Stimulated activated naive CD8-positive, alpha-beta T cell treated with anti-CD3 and anti-CD28 coated beads, Interleukin-15, Interleukin-2, amounts not matched to agents 100 ng/mL and 50 ng/mL, for 24 hours (primary cell): ENCODE results near the gene FRMD5.
A peak's percentile ranks its signal among the peaks of the same experiment; 100 is the strongest.
"Not testable (repeated sequence)": the region's sequence is repeated elsewhere in the genome, so short reads cannot be mapped to it uniquely, and the experiment has no call there.

Source experiments
- H3K27ac Mint-ChIP-seq: one replicate; pipeline ENCODE4 v1.8.0; 2021; ENCODE audit warnings: mild to moderate bottlenecking, mixed read lengths
- H3K27me3 Mint-ChIP-seq: one replicate; pipeline ENCODE4 v1.8.0; 2021; ENCODE audit warnings: mixed read lengths
- H3K36me3 Mint-ChIP-seq: one replicate; pipeline ENCODE4 v1.8.0; 2021; ENCODE audit warnings: low read depth, mixed read lengths
- H3K4me1 Mint-ChIP-seq: one replicate; pipeline ENCODE4 v1.8.0; 2021; ENCODE audit warnings: low read depth, mixed read lengths
- H3K4me3 Mint-ChIP-seq: one replicate; pipeline ENCODE4 v1.8.0; 2021; ENCODE audit warnings: mild to moderate bottlenecking, mixed read lengths
- H3K9me3 Mint-ChIP-seq: one replicate; pipeline ENCODE4 v1.8.0; 2021; ENCODE audit warnings: mixed read lengths

Gene FRMD5

DNA sequence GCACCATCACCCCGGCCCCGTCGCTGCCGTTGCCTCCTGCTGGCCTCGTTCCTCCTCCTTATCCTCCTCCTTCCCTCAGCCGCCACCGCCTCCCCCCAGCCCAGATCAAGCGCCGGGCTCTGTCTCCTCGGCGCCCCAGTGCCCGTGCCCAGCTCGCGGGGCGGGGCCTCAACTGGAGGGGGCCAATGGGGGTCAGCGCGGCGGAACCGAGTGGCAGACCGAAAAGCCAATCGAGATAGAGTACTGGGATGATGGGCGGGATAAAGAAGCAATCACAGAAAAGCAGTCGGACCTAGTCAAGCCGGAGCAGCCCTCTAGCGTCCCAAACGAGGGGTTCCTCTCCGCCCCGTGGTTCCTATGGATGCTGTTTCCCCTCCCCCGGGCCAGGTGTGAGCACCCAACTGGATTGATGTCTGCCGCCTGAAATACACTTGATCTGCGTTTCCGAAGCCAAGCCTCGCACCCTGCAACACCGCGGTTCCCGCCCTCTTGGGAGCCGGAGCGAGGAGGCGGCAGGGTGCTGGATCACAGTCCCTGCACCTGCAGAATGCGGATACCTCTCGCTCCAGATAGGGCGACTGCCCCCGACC, at the start of gene FRMD5:
Gene FRMD5, minus strand, starts transcription at position 121 of the 590 bp plus-strand sequence.
- peak within 1 kb of the TSS; percentile 79 for H3K4me3 Mint-ChIP-seq
- peak within 1 kb of the TSS; percentile 43 for H3K27ac Mint-ChIP-seq
- H3K27me3 Mint-ChIP-seq = peaks cover 64% of the 10 kb centered on the region
- H3K36me3 Mint-ChIP-seq = no peaks in the 10 kb centered on the region
- H3K9me3 Mint-ChIP-seq = no peaks in the 10 kb centered on the region
- peaks cover 18% of the 10 kb centered on the region for H3K4me1 Mint-ChIP-seq

DNA sequence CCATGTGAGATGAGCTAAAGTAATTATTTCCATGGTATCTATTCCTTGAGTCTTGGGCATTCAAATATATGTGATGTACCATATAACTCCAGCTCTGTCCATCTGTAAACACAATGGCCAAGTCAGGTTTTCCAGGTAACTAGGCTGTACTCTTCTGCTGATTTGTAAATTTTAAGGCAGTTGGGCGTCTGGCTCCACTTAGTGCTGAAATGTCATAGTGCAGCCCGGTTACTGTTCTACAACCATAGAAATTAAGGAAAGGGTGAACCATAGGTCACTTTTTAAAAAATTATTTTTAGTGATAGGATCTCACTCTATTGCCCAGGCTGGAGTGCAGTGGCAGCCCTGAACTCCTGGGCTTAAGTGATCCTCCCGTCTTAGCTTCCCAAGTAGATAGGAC, 48.8 kb upstream of the FRMD5 start:
- H3K27ac Mint-ChIP-seq = no peak overlapping the region
- H3K27me3 Mint-ChIP-seq = no peaks in the 10 kb centered on the region
- H3K36me3 Mint-ChIP-seq = no peaks in the 10 kb centered on the region
- no peak overlapping the region for H3K4me3 Mint-ChIP-seq
- no peaks in the 10 kb centered on the region for H3K4me1 Mint-ChIP-seq
- H3K9me3 Mint-ChIP-seq = no peaks in the 10 kb centered on the region

DNA sequence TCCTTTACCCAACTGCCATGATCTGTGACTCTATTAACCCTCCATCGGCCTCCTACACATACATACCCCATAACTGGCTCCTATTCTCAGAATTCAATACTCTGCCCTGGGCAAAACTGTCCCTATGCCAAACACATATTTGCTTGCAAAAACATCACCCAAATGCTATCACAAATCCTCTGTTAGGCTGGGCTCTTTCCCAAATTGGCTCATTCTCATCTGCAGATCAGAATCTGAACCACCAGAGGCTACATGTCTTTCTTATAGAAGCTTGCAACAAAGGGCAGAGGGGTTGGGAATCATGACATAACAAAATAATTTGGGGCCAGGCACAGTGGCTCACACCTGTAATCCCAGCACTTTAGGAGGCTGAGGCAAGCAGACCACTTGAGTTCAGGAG, 48.1 kb upstream of the FRMD5 start:
- Mint-ChIP-seq H3K27ac (no peak overlapping the region), H3K9me3 (no peaks in the 10 kb centered on the region), H3K27me3 (no peaks in the 10 kb centered on the region), H3K36me3 (no peaks in the 10 kb centered on the region), H3K4me3 (no peak overlapping the region), H3K4me1 (no peaks in the 10 kb centered on the region)

DNA sequence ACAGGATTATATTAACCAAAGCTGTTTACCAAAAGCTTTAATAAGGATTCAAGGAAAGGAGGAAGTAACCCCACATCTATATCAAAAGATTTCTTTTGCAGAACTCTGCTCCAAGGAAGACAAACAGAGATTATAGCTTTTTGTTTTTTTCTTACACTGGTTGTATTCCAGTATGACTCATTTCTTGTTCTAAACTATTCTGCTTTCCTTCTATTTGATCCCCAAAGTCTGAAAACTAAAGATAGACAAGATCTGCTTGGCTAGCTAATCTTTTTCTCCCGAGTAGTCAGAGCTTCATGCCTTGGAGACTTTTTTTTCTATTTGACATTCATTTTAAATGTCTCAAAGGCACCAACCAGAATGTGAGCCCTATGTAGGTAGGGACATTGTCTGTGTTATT, 36.8 kb upstream of the FRMD5 start:
- Mint-ChIP-seq H3K36me3 (no peaks in the 10 kb centered on the region), H3K4me3 (no peak overlapping the region), H3K27ac (peak overlapping the region; percentile 6), H3K27me3 (no peaks in the 10 kb centered on the region), H3K9me3 (no peaks in the 10 kb centered on the region), H3K4me1 (no peaks in the 10 kb centered on the region)

DNA sequence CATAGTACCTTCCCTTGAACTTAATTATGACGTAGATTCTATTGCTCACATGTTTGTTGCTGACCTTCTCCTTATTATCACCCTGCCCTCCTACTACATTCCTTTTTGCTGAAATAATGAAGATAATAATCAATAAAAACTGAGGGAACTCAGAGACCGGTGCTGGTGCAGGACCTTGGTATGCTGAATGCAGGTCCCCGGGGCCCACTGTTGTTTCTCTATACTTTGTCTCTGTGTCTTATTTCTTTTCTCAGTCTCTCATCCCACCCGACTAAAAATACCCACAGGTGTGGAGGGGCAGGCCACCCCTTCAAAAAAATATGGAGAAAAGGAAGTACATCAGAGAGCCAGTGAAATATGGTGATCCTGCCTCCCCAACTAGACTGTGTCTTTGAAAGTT, 34.2 kb upstream of the FRMD5 start:
- H3K4me1 Mint-ChIP-seq, H3K9me3 Mint-ChIP-seq, H3K27ac Mint-ChIP-seq, H3K36me3 Mint-ChIP-seq, H3K4me3 Mint-ChIP-seq: not testable (repeated sequence)
- peaks cover 11% of the 10 kb centered on the region for H3K27me3 Mint-ChIP-seq

DNA sequence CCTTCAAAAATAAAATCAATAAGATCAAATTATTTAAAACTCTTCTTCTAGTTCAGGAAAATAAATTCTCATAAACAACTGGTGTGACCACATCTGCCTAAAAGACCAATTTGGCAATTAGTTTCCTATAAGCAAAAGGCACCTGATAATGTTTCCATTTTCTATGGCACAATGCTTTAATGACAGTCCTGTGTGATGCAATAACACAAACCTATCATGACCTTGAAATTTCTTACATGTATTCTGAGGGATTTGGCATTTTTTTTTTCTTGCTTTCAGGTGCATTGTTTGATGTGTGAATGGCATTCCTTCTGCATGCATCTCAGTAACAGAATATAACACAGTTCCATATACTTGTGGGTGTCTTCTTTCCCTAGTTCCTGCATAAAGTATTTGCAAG, 32.5 kb upstream of the FRMD5 start:
- H3K9me3 Mint-ChIP-seq = no peaks in the 10 kb centered on the region
- no peak overlapping the region for H3K27ac Mint-ChIP-seq
- H3K4me1 Mint-ChIP-seq = no peaks in the 10 kb centered on the region
- peaks cover 16% of the 10 kb centered on the region for H3K27me3 Mint-ChIP-seq
- no peaks in the 10 kb centered on the region for H3K36me3 Mint-ChIP-seq
- H3K4me3 Mint-ChIP-seq = no peak overlapping the region

DNA sequence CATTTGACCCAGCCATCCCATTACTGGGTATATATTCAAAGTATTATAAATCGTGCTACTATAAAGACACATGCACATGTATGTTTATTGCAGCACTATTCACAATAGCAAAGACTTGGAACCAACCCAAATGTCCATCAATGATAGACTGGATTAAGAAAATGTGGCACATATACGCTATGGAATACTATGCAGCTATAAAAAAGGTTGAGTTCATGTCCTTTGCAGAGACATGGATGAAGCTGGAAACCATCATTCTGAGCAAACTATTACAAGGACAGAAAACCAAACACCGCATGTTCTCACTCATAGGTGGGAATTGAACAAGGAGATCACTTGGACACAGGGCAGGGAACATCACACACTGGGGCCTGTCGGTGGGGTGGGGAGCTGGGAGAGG, 31.9 kb upstream of the FRMD5 start:
- H3K27me3 Mint-ChIP-seq = peaks cover 16% of the 10 kb centered on the region
- H3K4me1 Mint-ChIP-seq, H3K9me3 Mint-ChIP-seq, H3K36me3 Mint-ChIP-seq, H3K27ac Mint-ChIP-seq, H3K4me3 Mint-ChIP-seq: not testable (repeated sequence)

DNA sequence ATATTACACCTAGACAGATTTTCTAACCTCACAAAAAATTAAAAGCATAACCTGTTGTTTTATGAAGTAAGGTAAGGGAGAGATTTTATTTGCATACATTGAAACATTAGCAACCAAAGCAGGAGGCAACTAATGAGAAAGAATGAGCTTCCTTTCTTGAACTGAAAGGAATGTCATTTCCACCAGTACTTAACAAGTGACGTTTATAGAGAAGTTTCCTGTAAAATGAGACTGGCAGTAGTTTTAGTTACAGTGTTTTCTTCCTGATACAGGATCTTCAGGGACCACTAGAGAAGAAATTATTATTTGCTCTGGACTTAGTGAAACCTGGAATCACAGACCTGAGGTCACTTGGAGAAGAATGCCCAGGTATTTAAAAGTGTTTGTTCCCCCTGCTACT, 27.4 kb upstream of the FRMD5 start:
- Mint-ChIP-seq H3K36me3 (no peaks in the 10 kb centered on the region), H3K27ac (no peak overlapping the region), H3K4me1 (no peaks in the 10 kb centered on the region), H3K9me3 (no peaks in the 10 kb centered on the region), H3K27me3 (peaks cover 35% of the 10 kb centered on the region), H3K4me3 (no peak overlapping the region)

DNA sequence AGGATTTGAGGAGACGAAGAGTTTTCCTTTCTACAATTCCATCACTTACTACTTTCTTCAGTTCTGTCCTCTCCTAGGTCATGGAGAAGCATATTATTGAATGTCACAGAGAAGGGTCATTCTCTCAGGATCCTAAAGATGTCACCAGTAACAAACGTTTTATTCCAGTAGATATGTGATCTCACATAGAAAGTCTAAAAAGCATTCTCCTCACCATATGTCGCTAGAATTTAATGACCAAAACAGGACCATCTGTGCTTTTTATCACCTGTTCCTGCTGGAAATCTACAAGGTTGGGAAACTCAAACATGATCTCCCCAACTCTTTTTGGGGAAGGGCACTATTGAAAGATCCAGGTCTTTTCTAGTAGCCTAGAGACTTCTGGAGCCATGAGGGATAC, 24.0 kb upstream of the FRMD5 start:
- Mint-ChIP-seq H3K27me3 (peaks cover 27% of the 10 kb centered on the region), H3K36me3 (no peaks in the 10 kb centered on the region), H3K4me1 (no peaks in the 10 kb centered on the region), H3K9me3 (no peaks in the 10 kb centered on the region), H3K27ac (no peak overlapping the region), H3K4me3 (no peak overlapping the region)

DNA sequence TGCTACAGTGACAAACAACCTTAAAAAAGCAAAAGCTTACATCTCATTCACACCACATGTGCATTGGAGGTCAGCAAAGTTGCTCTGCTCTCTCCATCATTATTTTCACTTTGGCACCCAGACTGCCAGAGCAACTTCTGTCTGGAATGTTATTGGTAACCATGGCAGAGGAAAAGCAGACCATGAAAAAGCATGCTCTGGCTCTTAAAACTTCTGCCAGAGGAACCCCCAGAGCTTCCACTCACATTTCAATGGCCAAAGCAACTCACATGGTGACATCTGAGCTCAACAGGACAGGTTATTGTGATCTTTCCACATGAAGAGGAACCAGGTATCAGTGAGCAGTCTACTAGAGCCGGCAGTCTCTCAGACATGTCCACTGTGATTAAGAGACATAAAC, 21.9 kb upstream of the FRMD5 start:
- Mint-ChIP-seq H3K27ac (no peak overlapping the region), H3K36me3 (no peaks in the 10 kb centered on the region), H3K4me1 (no peaks in the 10 kb centered on the region), H3K4me3 (no peak overlapping the region), H3K9me3 (no peaks in the 10 kb centered on the region), H3K27me3 (peaks cover 27% of the 10 kb centered on the region)

DNA sequence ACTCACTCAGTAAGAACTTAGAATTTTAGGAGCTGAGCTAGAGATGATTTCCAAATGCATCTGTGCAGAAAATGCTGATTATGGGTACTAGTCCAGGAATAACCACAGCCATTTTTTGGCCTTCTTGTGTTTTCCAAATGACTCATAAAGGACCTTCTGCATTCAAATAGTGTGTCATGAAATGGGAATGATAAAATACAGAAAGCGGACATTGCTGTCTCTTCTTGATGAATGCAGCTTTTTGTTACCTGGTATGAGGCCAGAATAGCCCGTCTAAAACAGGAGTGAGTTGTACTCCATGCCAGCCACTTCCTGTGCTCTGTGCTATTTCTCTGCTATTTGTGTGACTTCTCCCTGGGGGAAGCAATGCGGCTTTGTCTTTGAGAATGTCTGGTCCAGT, 20.5 kb upstream of the FRMD5 start:
- no peaks in the 10 kb centered on the region for H3K4me1 Mint-ChIP-seq
- peaks cover 28% of the 10 kb centered on the region for H3K27me3 Mint-ChIP-seq
- no peak overlapping the region for H3K27ac Mint-ChIP-seq
- no peak overlapping the region for H3K4me3 Mint-ChIP-seq
- no peaks in the 10 kb centered on the region for H3K9me3 Mint-ChIP-seq
- no peaks in the 10 kb centered on the region for H3K36me3 Mint-ChIP-seq

DNA sequence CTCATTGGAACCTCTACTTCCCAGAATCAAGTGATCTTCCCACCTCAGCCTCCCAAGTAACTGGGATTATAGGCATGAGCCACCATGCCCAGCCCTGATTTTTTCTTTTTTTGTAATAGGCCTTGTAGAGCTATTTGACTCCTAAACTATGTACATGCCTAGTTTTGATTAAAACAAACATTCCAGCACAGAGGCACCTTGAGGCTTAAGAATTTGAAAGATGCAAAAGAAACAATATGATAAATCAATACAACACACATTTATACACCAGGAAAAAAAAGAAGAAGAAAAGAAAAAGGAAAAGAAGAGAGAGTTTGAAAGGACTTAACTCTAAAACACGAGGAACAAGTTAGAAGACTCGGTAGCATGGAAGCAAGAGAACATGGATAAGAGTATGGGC, 13.9 kb upstream of the FRMD5 start:
- Mint-ChIP-seq H3K4me1 (no peaks in the 10 kb centered on the region), H3K27ac (no peak overlapping the region), H3K36me3 (no peaks in the 10 kb centered on the region), H3K4me3 (no peak overlapping the region), H3K27me3 (peaks cover 20% of the 10 kb centered on the region), H3K9me3 (no peaks in the 10 kb centered on the region)

DNA sequence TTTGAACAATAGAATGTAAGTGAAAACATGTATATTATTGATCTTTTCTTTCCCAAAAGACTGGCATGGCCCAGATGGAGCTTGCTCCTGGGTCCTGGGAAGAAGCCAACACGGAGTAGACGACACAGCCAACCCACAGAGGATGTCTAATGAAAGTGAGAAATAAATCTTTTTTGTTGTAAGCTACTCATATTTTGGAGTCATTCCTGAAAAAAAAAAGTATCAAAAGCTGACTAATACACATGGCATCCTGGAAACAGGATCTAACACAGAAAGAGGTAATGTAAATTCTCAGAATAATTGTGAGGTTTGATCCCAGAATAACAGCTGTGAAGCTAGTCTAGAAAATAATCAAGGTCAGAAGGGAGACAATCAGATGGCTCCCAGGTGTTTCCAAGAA, 12.6 kb upstream of the FRMD5 start:
- peaks cover 25% of the 10 kb centered on the region for H3K27me3 Mint-ChIP-seq
- no peak overlapping the region for H3K27ac Mint-ChIP-seq
- no peaks in the 10 kb centered on the region for H3K9me3 Mint-ChIP-seq
- H3K4me3 Mint-ChIP-seq = no peak overlapping the region
- H3K36me3 Mint-ChIP-seq = no peaks in the 10 kb centered on the region
- no peaks in the 10 kb centered on the region for H3K4me1 Mint-ChIP-seq

DNA sequence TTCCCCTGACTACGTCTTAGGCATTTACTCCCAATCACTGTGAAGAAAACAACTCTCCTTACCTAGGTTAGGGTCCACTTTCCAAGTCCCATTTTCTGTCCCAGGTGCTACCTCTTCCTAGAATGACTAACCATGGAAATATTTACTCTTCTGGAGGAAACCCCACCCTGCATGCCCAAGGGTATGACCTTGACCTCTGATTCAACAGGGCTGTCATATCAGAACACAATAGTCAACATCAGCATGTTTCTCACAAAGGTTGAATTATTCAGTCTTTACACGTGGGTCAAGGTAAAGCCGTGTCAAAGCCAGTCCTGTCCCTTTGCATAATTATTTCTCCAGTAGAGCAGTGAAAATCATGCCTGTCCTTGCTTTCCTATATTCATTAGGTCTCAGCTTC, 4.3 kb upstream of the FRMD5 start:
- no peak overlapping the region for H3K27ac Mint-ChIP-seq
- peaks cover 69% of the 10 kb centered on the region for H3K27me3 Mint-ChIP-seq
- H3K9me3 Mint-ChIP-seq = no peaks in the 10 kb centered on the region
- no peak overlapping the region for H3K4me3 Mint-ChIP-seq
- H3K4me1 Mint-ChIP-seq = peaks cover 9% of the 10 kb centered on the region
- H3K36me3 Mint-ChIP-seq = no peaks in the 10 kb centered on the region

DNA sequence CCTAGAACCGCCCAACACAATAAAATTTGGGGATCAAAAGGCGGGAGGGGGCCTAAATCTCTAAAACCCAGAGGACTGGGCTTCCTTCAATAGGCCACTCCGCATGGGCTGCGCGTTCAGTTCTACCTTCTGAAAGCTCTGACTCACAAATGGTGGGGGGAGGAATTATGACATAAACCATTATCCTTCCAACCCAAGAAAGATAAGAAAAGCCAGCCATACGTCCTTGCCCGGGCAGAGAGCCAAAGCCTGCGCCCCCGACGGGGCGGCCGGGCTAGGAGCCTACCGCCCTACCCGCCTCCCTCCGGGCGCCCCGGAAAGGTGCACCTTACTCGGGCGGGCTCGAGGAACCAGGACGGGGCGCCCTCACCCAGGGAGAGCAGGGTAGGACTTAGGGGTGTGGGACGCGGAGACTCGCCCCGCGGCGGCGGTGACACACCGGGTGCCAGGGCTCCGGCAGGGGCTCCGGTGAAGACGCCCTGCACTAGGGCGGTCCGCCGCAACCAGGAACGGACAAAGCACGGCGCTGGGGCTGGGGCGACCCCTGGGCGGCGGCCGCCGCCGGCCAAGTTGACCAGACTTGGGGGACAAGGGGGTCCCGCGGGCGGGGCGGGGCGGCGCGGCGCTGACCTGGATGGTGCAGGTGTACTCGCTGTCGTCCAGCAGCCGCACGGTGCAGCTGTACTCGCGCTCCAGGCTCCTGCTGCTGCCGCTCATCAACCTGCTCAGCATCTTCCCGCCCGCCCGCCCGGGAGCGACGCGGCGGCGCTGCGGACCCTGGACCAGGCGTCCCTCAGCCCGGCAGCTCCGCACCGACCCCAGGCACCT, 534 bp downstream of the FRMD5 start:
- Mint-ChIP-seq H3K27ac (no peak overlapping the region), H3K4me1 (peaks cover 18% of the 10 kb centered on the region), H3K27me3 (peaks cover 67% of the 10 kb centered on the region), H3K36me3 (no peaks in the 10 kb centered on the region), H3K9me3 (no peaks in the 10 kb centered on the region), H3K4me3 (peak overlapping the region; percentile 79)
